ENCODE measurements around the gene BACH2.
"Not testable (repeated sequence)": the region's sequence is repeated elsewhere in the genome, so short reads cannot be mapped to it uniquely, and the experiment has no call there.

BACH2 gene

DNA sequence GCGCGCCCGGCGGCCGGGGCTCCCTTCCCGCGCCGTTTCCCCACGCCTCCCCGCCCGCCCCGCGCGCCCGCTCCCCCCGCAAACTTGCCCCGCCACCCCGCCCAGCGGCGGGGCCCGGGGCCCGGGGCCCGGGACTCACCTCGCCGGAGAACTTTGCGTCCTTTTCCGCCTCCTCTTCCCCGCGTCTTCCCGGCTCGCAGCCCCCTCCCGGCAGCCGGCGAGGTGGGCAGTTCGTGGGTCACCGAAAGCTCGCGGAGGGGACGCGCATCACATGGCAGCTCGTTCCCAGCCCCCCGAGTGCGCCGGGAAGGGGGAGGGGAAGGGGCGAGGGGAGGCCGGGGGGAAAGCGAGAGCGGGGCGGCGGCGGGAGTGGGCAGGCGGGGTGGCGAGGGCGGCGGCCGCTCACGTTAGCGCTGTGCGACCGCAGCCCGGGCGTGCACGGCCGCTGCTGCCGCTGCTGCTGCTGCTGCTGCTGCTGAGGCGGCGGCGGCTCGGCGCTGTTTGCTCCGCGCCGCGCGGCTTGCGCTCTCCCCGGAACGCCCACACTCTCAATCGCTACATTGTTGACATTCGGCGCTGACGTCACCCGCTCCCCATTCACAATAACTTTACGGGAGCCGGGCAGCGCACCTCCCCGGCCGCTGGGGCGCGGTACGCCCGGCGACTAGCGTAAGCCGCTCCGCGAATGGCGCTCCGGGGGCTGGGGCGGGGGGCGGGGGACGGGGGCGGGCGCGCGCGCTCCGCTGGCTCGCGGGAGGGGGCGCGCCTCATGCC, at the start of gene BACH2:
Gene BACH2, minus strand, starts transcription at position 503 of the 774 bp plus-strand sequence. CDS start 287,999 bp downstream, outside the sequence.
- H3K4me1 ChIP-seq (ENCODE audit: insufficient read depth, poor library complexity, severe bottlenecking) = peaks cover 8% of the 10 kb centered on the region
- DNase-seq (ENCODE audit: low spot score) (peak; percentile 91), ATAC-seq (ENCODE audit: low read depth) (peak; percentile 69)
- H3K27ac ChIP-seq (ENCODE audit: poor library complexity, severe bottlenecking) = peak within 1 kb of the TSS; percentile 44
- no peaks in the 10 kb centered on the region for H3K27me3 ChIP-seq (ENCODE audit: insufficient read depth, poor library complexity, severe bottlenecking)
- H3K9me3 ChIP-seq (ENCODE audit: severe bottlenecking) = no peaks in the 10 kb centered on the region
- H3K36me3 ChIP-seq (ENCODE audit: low read depth) = no peaks in the 10 kb centered on the region
- TF ChIP-seq, protein P1, sequence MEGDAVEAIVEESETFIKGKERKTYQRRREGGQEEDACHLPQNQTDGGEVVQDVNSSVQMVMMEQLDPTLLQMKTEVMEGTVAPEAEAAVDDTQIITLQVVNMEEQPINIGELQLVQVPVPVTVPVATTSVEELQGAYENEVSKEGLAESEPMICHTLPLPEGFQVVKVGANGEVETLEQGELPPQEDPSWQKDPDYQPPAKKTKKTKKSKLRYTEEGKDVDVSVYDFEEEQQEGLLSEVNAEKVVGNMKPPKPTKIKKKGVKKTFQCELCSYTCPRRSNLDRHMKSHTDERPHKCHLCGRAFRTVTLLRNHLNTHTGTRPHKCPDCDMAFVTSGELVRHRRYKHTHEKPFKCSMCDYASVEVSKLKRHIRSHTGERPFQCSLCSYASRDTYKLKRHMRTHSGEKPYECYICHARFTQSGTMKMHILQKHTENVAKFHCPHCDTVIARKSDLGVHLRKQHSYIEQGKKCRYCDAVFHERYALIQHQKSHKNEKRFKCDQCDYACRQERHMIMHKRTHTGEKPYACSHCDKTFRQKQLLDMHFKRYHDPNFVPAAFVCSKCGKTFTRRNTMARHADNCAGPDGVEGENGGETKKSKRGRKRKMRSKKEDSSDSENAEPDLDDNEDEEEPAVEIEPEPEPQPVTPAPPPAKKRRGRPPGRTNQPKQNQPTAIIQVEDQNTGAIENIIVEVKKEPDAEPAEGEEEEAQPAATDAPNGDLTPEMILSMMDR (IDR thresholded peaks at IDR 0.05; ENCODE audit: poor library complexity, severe bottlenecking) = no peak
- H3K4me3 ChIP-seq (ENCODE audit: severe bottlenecking) = peak within 1 kb of the TSS; percentile 58

DNA sequence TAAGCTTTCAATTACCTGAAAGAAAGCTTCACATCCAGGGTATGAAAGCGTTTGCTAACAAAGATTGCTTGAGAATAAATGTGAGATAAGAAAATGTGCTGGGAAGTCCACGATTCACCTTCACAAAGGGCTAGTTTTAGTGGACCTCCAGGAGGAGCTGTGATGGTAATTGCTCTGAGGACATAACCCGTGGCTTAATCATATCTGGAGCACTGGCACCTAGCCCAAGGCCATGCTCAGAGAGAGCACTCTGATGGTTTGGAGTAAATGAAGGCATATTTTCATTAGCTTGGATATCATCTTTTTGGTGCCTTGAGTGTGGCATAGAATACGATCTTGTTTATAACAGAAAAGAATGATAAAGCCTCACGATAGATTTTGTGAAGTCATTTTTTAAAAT, 46.9 kb upstream of the BACH2 start:
- no peaks in the 10 kb centered on the region for H3K9me3 ChIP-seq (ENCODE audit: severe bottlenecking)
- H3K4me3 ChIP-seq (ENCODE audit: severe bottlenecking) = no peak overlapping the region
- DNase-seq (ENCODE audit: low spot score) (no peak), ATAC-seq (ENCODE audit: low read depth) (peak; percentile 84)
- TF ChIP-seq, protein P1 (IDR thresholded peaks at IDR 0.05; ENCODE audit: poor library complexity, severe bottlenecking) = peak; percentile 24
- no peak overlapping the region for H3K27ac ChIP-seq (ENCODE audit: poor library complexity, severe bottlenecking)
- no peaks in the 10 kb centered on the region for H3K36me3 ChIP-seq (ENCODE audit: low read depth)
- no peaks in the 10 kb centered on the region for H3K4me1 ChIP-seq (ENCODE audit: insufficient read depth, poor library complexity, severe bottlenecking)
- H3K27me3 ChIP-seq (ENCODE audit: insufficient read depth, poor library complexity, severe bottlenecking) = no peaks in the 10 kb centered on the region

DNA sequence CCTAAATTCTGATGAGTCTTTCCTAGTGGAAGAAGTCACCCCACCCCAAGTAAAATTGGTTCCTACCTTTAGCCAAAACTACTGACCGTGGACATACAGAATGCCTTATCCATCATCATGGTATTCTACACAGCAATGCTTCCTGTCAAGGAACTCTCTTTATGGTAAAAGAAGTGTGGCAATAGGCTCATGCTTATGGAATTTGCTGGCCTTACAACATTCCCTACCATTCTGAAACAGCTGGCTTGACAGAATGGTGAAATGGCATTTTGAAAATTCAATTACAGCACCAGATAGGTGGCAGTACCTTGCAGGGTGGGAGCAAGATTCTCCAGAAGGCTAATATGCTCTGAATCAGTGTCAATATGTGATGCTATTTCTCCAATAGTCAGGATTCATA, 41.8 kb upstream of the BACH2 start:
- ATAC-seq (ENCODE audit: low read depth) = peak; percentile 95
- no peak for DNase-seq (ENCODE audit: low spot score)
- Histone ChIP-seq H3K4me3 (ENCODE audit: severe bottlenecking) (no peak overlapping the region), H3K9me3 (ENCODE audit: severe bottlenecking) (no peaks in the 10 kb centered on the region), H3K27ac (ENCODE audit: poor library complexity, severe bottlenecking) (no peak overlapping the region), H3K4me1 (ENCODE audit: insufficient read depth, poor library complexity, severe bottlenecking) (peaks cover 3% of the 10 kb centered on the region), H3K27me3 (ENCODE audit: insufficient read depth, poor library complexity, severe bottlenecking) (no peaks in the 10 kb centered on the region), H3K36me3 (ENCODE audit: low read depth) (no peaks in the 10 kb centered on the region)
- TF ChIP-seq, protein P1 (IDR thresholded peaks at IDR 0.05; ENCODE audit: poor library complexity, severe bottlenecking) = no peak

DNA sequence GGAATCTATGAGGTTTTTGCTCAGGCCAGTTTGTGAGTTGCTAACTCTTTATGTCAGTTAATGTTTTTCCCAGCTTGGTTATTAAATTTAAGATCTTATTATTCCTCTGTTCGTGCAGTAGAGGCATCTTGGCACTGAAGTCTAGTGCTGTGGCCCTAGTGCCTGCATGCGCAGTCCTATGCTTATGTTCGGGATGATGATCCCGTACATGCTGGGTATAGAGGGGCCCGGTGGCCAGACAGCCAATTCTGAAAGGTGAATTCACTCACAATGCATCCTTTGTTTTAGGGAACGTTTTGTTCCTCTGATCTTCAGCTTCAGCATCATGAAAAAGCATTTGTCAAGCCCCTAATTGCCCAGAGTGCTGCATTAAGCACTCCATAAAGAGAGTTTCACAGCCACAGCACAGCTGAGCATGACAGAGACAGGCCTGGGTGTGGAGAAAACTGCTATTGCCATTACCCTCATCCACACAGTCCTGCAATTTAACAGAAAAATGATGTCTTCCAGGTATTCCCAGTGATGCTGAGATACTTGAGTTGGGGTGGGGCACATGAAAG, 39.8 kb upstream of the BACH2 start:
- no peaks in the 10 kb centered on the region for H3K27me3 ChIP-seq (ENCODE audit: insufficient read depth, poor library complexity, severe bottlenecking)
- peaks cover 3% of the 10 kb centered on the region for H3K4me1 ChIP-seq (ENCODE audit: insufficient read depth, poor library complexity, severe bottlenecking)
- H3K4me3 ChIP-seq (ENCODE audit: severe bottlenecking) = no peak overlapping the region
- no peak for DNase-seq (ENCODE audit: low spot score)
- TF ChIP-seq, protein P1 (IDR thresholded peaks at IDR 0.05; ENCODE audit: poor library complexity, severe bottlenecking) = no peak
- no peak overlapping the region for H3K27ac ChIP-seq (ENCODE audit: poor library complexity, severe bottlenecking)
- H3K36me3 ChIP-seq (ENCODE audit: low read depth) = no peaks in the 10 kb centered on the region
- H3K9me3 ChIP-seq (ENCODE audit: severe bottlenecking) = no peaks in the 10 kb centered on the region
- ATAC-seq (ENCODE audit: low read depth) = no peak

DNA sequence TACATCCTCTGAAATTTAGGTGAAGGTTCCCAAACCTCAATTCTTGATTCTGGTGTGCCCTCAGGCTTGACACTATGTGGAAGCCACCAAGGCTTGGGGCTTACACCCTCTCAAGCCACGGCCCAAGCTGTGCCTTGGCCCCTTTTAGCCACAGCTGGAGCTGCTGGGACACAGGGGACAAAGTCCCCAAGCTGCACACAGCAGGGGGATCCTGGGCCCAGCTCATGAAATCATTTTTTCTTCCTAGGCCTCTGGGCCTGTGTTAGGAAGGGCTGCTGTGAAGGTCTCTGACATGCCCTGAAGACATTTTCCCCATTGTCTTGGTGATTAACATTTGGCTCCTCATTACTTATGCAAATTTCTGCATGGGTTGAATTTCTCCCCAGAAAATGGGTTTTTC, 37.3 kb upstream of the BACH2 start:
- H3K4me3 ChIP-seq (ENCODE audit: severe bottlenecking) = no peak overlapping the region
- no peaks in the 10 kb centered on the region for H3K27me3 ChIP-seq (ENCODE audit: insufficient read depth, poor library complexity, severe bottlenecking)
- H3K4me1 ChIP-seq (ENCODE audit: insufficient read depth, poor library complexity, severe bottlenecking) = peaks cover 3% of the 10 kb centered on the region
- TF ChIP-seq, protein P1 (IDR thresholded peaks at IDR 0.05; ENCODE audit: poor library complexity, severe bottlenecking) = no peak
- H3K9me3 ChIP-seq (ENCODE audit: severe bottlenecking) = no peaks in the 10 kb centered on the region
- DNase-seq (ENCODE audit: low spot score) (no peak), ATAC-seq (ENCODE audit: low read depth) (no peak)
- no peak overlapping the region for H3K27ac ChIP-seq (ENCODE audit: poor library complexity, severe bottlenecking)
- H3K36me3 ChIP-seq (ENCODE audit: low read depth) = no peaks in the 10 kb centered on the region

DNA sequence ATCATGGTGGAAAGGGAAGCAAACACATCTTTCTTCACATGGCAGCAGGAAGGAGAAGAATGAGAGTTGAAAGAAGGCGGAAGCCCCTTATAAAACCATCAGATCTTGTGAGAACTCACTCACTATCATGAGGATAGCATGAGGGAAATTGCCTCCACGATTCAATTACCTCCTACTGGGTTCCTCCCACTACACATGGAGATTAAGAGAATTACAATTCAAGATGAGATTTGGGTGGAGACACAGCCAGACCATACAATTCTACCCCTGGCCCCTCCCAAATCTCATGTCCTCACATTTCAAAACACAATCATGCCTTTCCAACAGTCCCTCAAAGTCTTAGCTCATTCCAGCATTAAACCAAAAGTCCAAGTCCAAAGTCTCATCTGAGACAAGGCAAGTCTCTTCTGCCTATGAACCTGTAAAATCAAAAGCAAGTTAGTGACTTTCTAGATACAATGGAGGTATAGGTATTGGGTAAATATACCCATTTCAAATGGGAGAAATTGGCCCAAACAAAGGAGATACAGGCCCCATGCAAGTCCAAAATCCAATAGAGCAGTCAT, 36.4 kb upstream of the BACH2 start:
- ATAC-seq (ENCODE audit: low read depth); DNase-seq (ENCODE audit: low spot score); H3K27ac ChIP-seq (ENCODE audit: poor library complexity, severe bottlenecking); H3K4me3 ChIP-seq (ENCODE audit: severe bottlenecking); H3K4me1 ChIP-seq (ENCODE audit: insufficient read depth, poor library complexity, severe bottlenecking); H3K9me3 ChIP-seq (ENCODE audit: severe bottlenecking); H3K36me3 ChIP-seq (ENCODE audit: low read depth); H3K27me3 ChIP-seq (ENCODE audit: insufficient read depth, poor library complexity, severe bottlenecking): not testable (repeated sequence)
